HG03571 (cell line): Measurements from ENCODE around the gene ZNF619.
A peak's percentile ranks its signal among the peaks of the same experiment; 100 is the strongest.

Experiments used
- ATAC-seq: cut with Tn5 transposase; IDR thresholded peaks from one replicate; pipeline ENCODE4 v1.9.1; 2021; ENCODE audit not compliant: unreplicated experiment

ZNF619 gene

DNA sequence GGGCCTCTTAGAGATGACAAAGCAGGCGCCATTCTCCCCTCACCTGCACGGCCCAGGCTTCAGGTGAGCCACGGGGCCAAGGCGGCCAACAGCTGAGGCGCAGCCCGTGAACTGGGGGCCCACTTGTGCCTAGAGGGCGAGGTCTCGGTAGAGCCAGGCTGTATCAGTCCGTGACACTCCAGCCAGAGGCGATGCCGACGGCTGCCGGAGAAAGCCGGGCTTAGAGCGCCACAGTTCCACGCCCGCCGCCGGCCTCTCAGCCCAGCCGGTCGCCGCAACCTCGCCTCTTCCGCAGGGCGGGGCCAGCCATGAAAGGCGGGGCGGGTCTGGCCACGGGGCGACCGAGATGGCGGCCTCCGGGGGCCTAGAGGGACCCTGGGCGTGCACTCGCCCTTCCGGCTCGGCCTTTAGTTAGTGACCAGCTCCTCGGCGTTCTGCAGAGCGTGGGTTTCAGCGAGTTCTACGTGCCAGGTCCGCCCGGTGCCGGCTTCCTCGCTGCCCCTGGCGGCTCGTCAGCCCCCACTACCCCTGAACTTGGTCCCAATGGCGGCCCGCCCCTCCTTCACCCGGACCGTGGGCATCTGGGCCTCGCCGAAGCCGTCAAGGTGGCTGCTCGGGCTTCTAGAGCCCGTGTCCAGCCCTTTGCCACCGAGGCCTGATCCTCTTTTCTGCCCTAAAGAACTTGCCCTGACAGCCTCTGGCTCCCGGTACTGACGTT is 47.8 kb downstream of the ZNF619 start, which contains the start of gene ZNF621:
ZNF621 (plus strand) TSS at position 393 of the 718 bp plus-strand sequence. CDS start 881 bp downstream, outside the sequence.
- peak; percentile 97 for ATAC-seq

- ATAC-seq: no peak
Observed at GRCh38 chr3:40528426-40528825, 51.5 kb downstream of the ZNF619 start.

DNA sequence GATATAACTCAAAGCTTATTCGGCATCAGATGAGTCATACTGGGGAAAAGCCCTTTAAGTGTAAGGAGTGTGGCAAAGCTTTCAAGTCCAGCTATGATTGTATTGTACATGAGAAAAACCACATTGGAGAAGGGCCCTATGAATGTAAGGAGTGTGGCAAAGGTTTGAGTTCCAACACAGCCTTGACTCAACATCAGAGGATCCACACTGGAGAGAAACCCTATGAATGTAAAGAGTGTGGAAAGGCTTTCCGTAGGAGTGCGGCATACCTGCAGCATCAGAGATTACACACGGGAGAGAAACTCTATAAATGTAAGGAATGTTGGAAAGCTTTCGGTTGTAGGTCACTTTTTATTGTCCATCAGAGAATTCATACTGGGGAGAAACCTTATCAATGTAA is 55.3 kb downstream of the ZNF619 start:
- no peak for ATAC-seq

- no peak for ATAC-seq
Observed at GRCh38 chr3:40534283-40534682, 57.4 kb downstream of the ZNF619 start.
